Measurements from ENCODE around the gene AFF2.

DNA sequence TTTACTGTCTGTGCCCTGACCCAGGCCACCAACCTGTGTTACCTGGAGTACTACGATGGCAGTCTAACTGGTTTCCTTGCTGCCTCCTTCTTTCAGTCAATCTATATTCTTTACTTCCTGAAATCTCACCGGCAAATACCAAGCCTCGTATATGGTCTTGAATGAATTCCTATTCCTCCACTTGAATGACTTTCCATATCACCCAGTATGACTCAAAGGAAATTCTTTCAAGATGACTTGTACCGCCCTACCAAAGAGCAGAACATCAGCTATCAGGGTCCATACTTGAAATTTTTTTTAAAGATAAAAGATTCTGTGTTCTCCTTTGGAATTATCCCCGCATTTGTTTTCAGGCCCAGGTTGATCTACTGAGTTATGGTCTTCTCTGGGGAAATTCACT, 378.0 kb downstream of the AFF2 start:
- TF ChIP-seq, protein P1, sequence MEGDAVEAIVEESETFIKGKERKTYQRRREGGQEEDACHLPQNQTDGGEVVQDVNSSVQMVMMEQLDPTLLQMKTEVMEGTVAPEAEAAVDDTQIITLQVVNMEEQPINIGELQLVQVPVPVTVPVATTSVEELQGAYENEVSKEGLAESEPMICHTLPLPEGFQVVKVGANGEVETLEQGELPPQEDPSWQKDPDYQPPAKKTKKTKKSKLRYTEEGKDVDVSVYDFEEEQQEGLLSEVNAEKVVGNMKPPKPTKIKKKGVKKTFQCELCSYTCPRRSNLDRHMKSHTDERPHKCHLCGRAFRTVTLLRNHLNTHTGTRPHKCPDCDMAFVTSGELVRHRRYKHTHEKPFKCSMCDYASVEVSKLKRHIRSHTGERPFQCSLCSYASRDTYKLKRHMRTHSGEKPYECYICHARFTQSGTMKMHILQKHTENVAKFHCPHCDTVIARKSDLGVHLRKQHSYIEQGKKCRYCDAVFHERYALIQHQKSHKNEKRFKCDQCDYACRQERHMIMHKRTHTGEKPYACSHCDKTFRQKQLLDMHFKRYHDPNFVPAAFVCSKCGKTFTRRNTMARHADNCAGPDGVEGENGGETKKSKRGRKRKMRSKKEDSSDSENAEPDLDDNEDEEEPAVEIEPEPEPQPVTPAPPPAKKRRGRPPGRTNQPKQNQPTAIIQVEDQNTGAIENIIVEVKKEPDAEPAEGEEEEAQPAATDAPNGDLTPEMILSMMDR (IDR thresholded peaks at IDR 0.05), result no peak
- TF ChIP-seq POLR2A (IDR thresholded peaks at IDR 0.05), result no peak
